ENCODE data around the gene NARS2.

DNA sequence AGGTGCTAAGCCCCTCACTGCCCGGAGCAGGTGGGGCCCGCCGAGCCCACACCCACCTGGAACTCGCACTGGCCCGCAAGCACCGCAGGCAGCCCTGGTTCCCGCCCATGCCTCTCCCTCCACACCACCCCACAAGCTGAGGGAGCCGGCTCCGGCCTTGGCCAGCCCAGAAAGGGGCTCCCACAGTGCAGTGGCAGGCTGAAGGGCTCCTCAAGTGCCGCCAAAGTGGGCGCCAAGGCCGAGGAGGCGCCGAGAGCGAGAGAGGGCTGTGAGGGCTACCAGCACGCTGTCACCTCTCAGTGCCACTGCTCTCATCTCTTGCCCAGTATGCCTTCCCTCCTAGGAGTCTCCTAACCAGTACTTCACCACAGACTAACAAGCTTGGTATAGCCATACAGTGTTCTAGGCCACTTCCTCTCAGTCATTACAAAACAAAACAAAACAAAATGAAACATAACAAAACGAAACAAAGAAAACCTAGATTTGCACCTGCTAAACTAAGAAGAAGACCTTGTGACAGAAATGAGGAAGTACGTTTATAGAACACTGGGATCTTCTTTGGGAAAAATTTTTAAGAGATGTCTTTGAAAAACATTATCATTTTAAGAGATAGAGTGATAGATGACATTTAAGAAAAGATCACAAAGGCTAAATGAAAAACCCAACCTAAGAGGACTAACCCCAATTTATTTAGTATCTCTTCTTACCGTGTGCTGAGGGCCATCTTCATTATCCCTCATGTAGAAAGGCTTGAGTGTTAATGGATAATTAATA lies 109.3 kb downstream of the NARS2 start:
- TF ChIP-seq CTCF (IDR thresholded peaks at IDR 0.05; ENCODE audit: low read length) (no peak), EZH2 (IDR thresholded peaks at IDR 0.05; ENCODE audit: borderline replicate concordance, low read length) (no peak)
